ENCODE data around the gene B3GALT5.

B3GALT5 gene

GRCh38 chr21:39645331-39645730 lies 32.6 kb downstream of the B3GALT5 start:
- no peak for DNase-seq (ENCODE audit: low read depth)

GRCh38 chr21:39647476-39647875 lies 34.7 kb downstream of the B3GALT5 start:
- DNase-seq (ENCODE audit: low read depth): no peak

GRCh38 chr21:39648879-39649278 lies 36.1 kb downstream of the B3GALT5 start:
- no peak for DNase-seq (ENCODE audit: low read depth)

GRCh38 chr21:39649526-39649925 lies 36.8 kb downstream of the B3GALT5 start:
- DNase-seq (ENCODE audit: low read depth): no peak

- no peak for DNase-seq (ENCODE audit: low read depth)
Observed at GRCh38 chr21:39650306-39650705, 37.6 kb downstream of the B3GALT5 start.

- no peak for DNase-seq (ENCODE audit: low read depth)
Observed at GRCh38 chr21:39650801-39651200, 38.1 kb downstream of the B3GALT5 start.

GRCh38 chr21:39651206-39651605 lies 38.5 kb downstream of the B3GALT5 start:
- DNase-seq (ENCODE audit: low read depth): no peak

- no peak for DNase-seq (ENCODE audit: low read depth)
Observed at GRCh38 chr21:39654951-39655350, 42.2 kb downstream of the B3GALT5 start.

- DNase-seq (ENCODE audit: low read depth): no peak
Observed at GRCh38 chr21:39655589-39655988, 42.8 kb downstream of the B3GALT5 start.

- no peak for DNase-seq (ENCODE audit: low read depth)
Observed at GRCh38 chr21:39656209-39656608, 43.5 kb downstream of the B3GALT5 start.

- no peak for DNase-seq (ENCODE audit: low read depth)
Observed at GRCh38 chr21:39657091-39657689, 44.5 kb downstream of the B3GALT5 start.

- no peak for DNase-seq (ENCODE audit: low read depth)
Observed at GRCh38 chr21:39658066-39658465, 45.3 kb downstream of the B3GALT5 start.

- no peak for DNase-seq (ENCODE audit: low read depth)
Observed at GRCh38 chr21:39659070-39659815, 46.5 kb downstream of the B3GALT5 start.

GRCh38 chr21:39660191-39660980 lies 47.6 kb downstream of the B3GALT5 start:
- DNase-seq (ENCODE audit: low read depth): no peak

- DNase-seq (ENCODE audit: low read depth): no peak
Observed at GRCh38 chr21:39661121-39661520, 48.4 kb downstream of the B3GALT5 start.

GRCh38 chr21:39661740-39662139 lies 49.0 kb downstream of the B3GALT5 start:
- DNase-seq (ENCODE audit: low read depth): no peak

GRCh38 chr21:39662411-39662953 lies 49.7 kb downstream of the B3GALT5 start:
- DNase-seq (ENCODE audit: low read depth): no peak

- DNase-seq (ENCODE audit: low read depth): no peak
Observed at GRCh38 chr21:39663066-39663465, 50.3 kb downstream of the B3GALT5 start.

GRCh38 chr21:39663742-39664492 lies 51.2 kb downstream of the B3GALT5 start:
- DNase-seq (ENCODE audit: low read depth): no peak

- DNase-seq (ENCODE audit: low read depth): no peak
Observed at GRCh38 chr21:39664586-39664985, 51.8 kb downstream of the B3GALT5 start.

- no peak for DNase-seq (ENCODE audit: low read depth)
Observed at GRCh38 chr21:39666026-39666425, 53.3 kb downstream of the B3GALT5 start.

All from fibroblast of gingiva (primary cell).